IMR-90 (cell line): ENCODE data around the gene ACCSL. TPM values are rescaled to one million over a fixed set of nuclear protein-coding genes. Genes with fewer than 3 reads are reported as not detected.
A peak's percentile ranks its signal among the peaks of the same experiment; 100 is the strongest.

ENCODE experiments used
- ATAC-seq: fragments of 200-7000 bp; cut with Tn5 transposase; 2 replicates; pipeline ENCODE4 v1.9.1; 2020; ENCODE audit warnings: low read depth, mild to moderate bottlenecking, moderate library complexity
- BruUV-seq: library from RNA; stranded (reverse); fragments of 400-500 nt; replicated peaks from 2 replicates; lab custom pipeline; 2021; lab: Mats Ljungman, UMichigan
- CTCF ChIA-PET: fragments of 300-600 bp; formaldehyde crosslinking; extraction: SDS; loops from one replicate; lab custom pipeline; 2021; ENCODE audit warnings: antibody characterized with exemption; lab: Yijun Ruan, JAX
- POLR2A ChIA-PET: fragments of 300-600 bp; sonication (Branson Sonifier 250); formaldehyde crosslinking; loops from one replicate; lab custom pipeline; 2022; ENCODE audit warnings: antibody characterized with exemption; ENCODE audit not compliant: unreplicated experiment; lab: Charles Lee
- DNase-seq: peaks from one replicate; pipeline ENCODE4 v3.0.0; 2013
- H2AFZ ChIP-seq: replicated peaks from 2 replicates; pipeline ENCODE3; 2013; ENCODE audit warnings: low read length, mild to moderate bottlenecking; ENCODE audit not compliant: poor library complexity
- H2AK5ac ChIP-seq: 2 replicates; pipeline ENCODE4 v1.6.1; 2013; ENCODE audit warnings: low read depth, low read length, inconsistent platforms
- H2AK9ac ChIP-seq: replicated peaks from 2 replicates; pipeline ENCODE3; 2013; ENCODE audit warnings: mild to moderate bottlenecking, low read depth, low read length, moderate library complexity; ENCODE audit not compliant: poor library complexity
- H2BK120ac ChIP-seq: 2 replicates; pipeline ENCODE4 v1.6.1; 2013; ENCODE audit warnings: low read depth, low read length, inconsistent platforms
- H2BK15ac ChIP-seq: 3 replicates; pipeline ENCODE4 v1.6.1; 2013; ENCODE audit warnings: low read depth, low read length, inconsistent platforms
- H2BK20ac ChIP-seq: 2 replicates; pipeline ENCODE4 v1.6.1; 2013; ENCODE audit warnings: low read depth, mild to moderate bottlenecking, inconsistent platforms, low read length, moderate library complexity
- H2BK5ac ChIP-seq: 2 replicates; pipeline ENCODE4 v1.6.1; 2013; ENCODE audit warnings: mild to moderate bottlenecking, low read depth, low read length, inconsistent platforms; ENCODE audit not compliant: poor library complexity, severe bottlenecking
- H3K14ac ChIP-seq: replicated peaks from 2 replicates; pipeline ENCODE4 v1.6.1; 2013; ENCODE audit warnings: low read depth, low read length, inconsistent platforms
- H3K18ac ChIP-seq: 2 replicates; pipeline ENCODE4 v1.6.1; 2013; ENCODE audit warnings: low read depth, low read length, control low read depth
- H3K23ac ChIP-seq: 2 replicates; pipeline ENCODE4 v1.6.1; 2013; ENCODE audit warnings: low read depth, low read length, inconsistent platforms
- H3K27ac ChIP-seq: 2 replicates; pipeline ENCODE4 v1.5.1; 2013; ENCODE audit warnings: mild to moderate bottlenecking, control low read depth, low read length; ENCODE audit not compliant: insufficient read depth
- H3K27me3 ChIP-seq: 2 replicates; pipeline ENCODE4 v1.6.1; 2013; ENCODE audit warnings: low read length; ENCODE audit not compliant: control insufficient read depth, insufficient read depth
- H3K36me3 ChIP-seq: 2 replicates; pipeline ENCODE4 v1.6.1; 2013; ENCODE audit warnings: low read length, mixed read lengths; ENCODE audit not compliant: control insufficient read depth, insufficient read depth
- H3K4ac ChIP-seq: 2 replicates; pipeline ENCODE4 v1.6.1; 2013; ENCODE audit warnings: low read depth, low read length, inconsistent platforms
- H3K4me1 ChIP-seq: 2 replicates; pipeline ENCODE4 v1.6.1; 2013; ENCODE audit warnings: low read length, mixed read lengths; ENCODE audit not compliant: control insufficient read depth, insufficient read depth
- H3K4me2 ChIP-seq: 2 replicates; pipeline ENCODE4 v1.6.1; 2013; ENCODE audit warnings: low read depth, mild to moderate bottlenecking, control low read depth, low read length, moderate library complexity
- H3K4me3 ChIP-seq: 2 replicates; pipeline ENCODE4 v1.5.1; 2013; ENCODE audit warnings: low read depth, mild to moderate bottlenecking, control low read depth, low read length, moderate library complexity; ENCODE audit not compliant: insufficient read depth
- H3K56ac ChIP-seq: 2 replicates; pipeline ENCODE4 v1.6.1; 2013; ENCODE audit warnings: low read length, inconsistent platforms; ENCODE audit not compliant: insufficient read depth; ENCODE audit errors: extremely low read depth
- H3K79me1 ChIP-seq, 2 experiments: 2 replicates each; pipeline ENCODE4 v1.6.1; 2013; ENCODE audit warnings: low read length in 2 of 2, inconsistent platforms in 1 of 2, low read depth in 1 of 2
- H3K9ac ChIP-seq: 2 replicates; pipeline ENCODE4 v1.6.1; 2013; ENCODE audit warnings: low read depth, low read length, control low read depth
- H3K9me1 ChIP-seq: 2 replicates; pipeline ENCODE4 v1.6.1; 2013; ENCODE audit warnings: low read length, inconsistent platforms; ENCODE audit not compliant: insufficient read depth
- H3K9me3 ChIP-seq: 2 replicates; pipeline ENCODE4 v1.6.1; 2013; ENCODE audit warnings: low read length; ENCODE audit not compliant: control insufficient read depth, insufficient read depth
- H4K20me1 ChIP-seq: 2 replicates; pipeline ENCODE4 v1.6.1; 2013; ENCODE audit warnings: low read length, inconsistent platforms; ENCODE audit not compliant: insufficient read depth
- H4K5ac ChIP-seq: 2 replicates; pipeline ENCODE4 v1.6.1; 2013; ENCODE audit warnings: mild to moderate bottlenecking, low read depth, low read length, control low read depth
- H4K8ac ChIP-seq, 2 experiments: 2 replicates each; pipeline ENCODE4 v1.6.1; 2013; ENCODE audit warnings: low read depth in 2 of 2, low read length in 2 of 2, control low read depth in 1 of 2, inconsistent platforms in 1 of 2
- H4K91ac ChIP-seq: 2 replicates; pipeline ENCODE4 v1.6.1; 2013; ENCODE audit warnings: low read depth, low read length, inconsistent platforms; ENCODE audit not compliant: insufficient read depth
- BHLHE40 ChIP-seq: fragments of 150-350 bp; IDR thresholded peaks from 2 replicates; pipeline ENCODE4 v1.6.1; 2016; ENCODE audit warnings: mild to moderate bottlenecking, low read depth, low read length
- WGBS, 2 experiments: methylation state at CpG; one replicate each; pipeline versions ENCODE4 v1.1.5 to v1.1.7; 2013; ENCODE audit warnings: missing lambda C conversion rate in 2 of 2; ENCODE audit not compliant: insufficient read length in 1 of 2; ENCODE audit errors: extremely low coverage in 2 of 2; 5-methylcytosine and 5-hydroxymethylcytosine counted together
- dilution Hi-C: fragments of 300-500 bp; cut with HindIII; formaldehyde crosslinking; loops from one replicate; pipeline ENCODE4 v1.14.3; 2018; ENCODE audit warnings: low sequenced_read_pairs; ENCODE audit not compliant: unreplicated experiment
- in situ Hi-C: fragments of 300-500 bp; cut with MboI; formaldehyde crosslinking; loops from 3 replicates; pipeline ENCODE4 v1.14.3; 2019; ENCODE audit warnings: low sequenced_read_pairs, inconsistent platforms, mixed read lengths
- intact Hi-C: fragments of 100-400 bp; cut with micrococcal nuclease; formaldehyde crosslinking; loops from 2 replicates; pipeline ENCODE4 v1.10.0; 2022
- polyA plus RNA-seq, 3 experiments: library from polyadenylated mRNA; depleted of rRNA; stranded (reverse); fragments of >200 nt; gene quantifications; 2 replicates each; pipeline ENCODE4 v1.2.3, GENCODE V29; 2012; ENCODE audit warnings: low replicate concordance in 1 of 3
- total RNA-seq: library from RNA; depleted of rRNA; stranded (reverse); fragments of >200 nt; gene quantifications from 2 replicates; pipeline ENCODE4 v1.2.3, GENCODE V29; 2012

Gene ACCSL
- total and polyA plus RNA-seq, 2 of the 4 experiments (the other 2 are of a cell fraction) = not detected

- H3K4me1 ChIP-seq = no peaks in the 10 kb centered on the region
- H3K4me3 ChIP-seq = no peak overlapping the region
- POLR2A ChIA-PET = no interaction called here
- in situ Hi-C loops (no loop called here), intact Hi-C loops (no loop called here), dilution Hi-C loops (no loop called here)
- no peaks in the 10 kb centered on the region for H4K20me1 ChIP-seq
- no peaks in the 10 kb centered on the region for H3K36me3 ChIP-seq
- H3K27ac ChIP-seq = no peak overlapping the region
- 96% methylated on average over 4 of the region's 9 CpGs; no CpG with 5 or more reads in 1 of the 2 experiments for WGBS, 2 experiments
- H3K56ac ChIP-seq = no peak overlapping the region
- H3K4ac ChIP-seq = no peak overlapping the region
- no peak overlapping the region for H3K9ac ChIP-seq
- TF ChIP-seq BHLHE40 = no peak
- no peak overlapping the region for H4K5ac ChIP-seq
- CTCF ChIA-PET = no interaction called here
- no peak overlapping the region for H2BK20ac ChIP-seq
- DNase-seq (no peak), ATAC-seq (no peak)
- BruUV-seq = no TSS peak
- H2AK9ac ChIP-seq = peak overlapping the region; percentile 78
- H3K9me3 ChIP-seq = no peaks in the 10 kb centered on the region
- no peak overlapping the region for H3K4me2 ChIP-seq
- H2AK5ac ChIP-seq = no peak overlapping the region
- H3K27me3 ChIP-seq = no peaks in the 10 kb centered on the region; the same call in 1 of the 2 replicates
- no peak overlapping the region for H3K14ac ChIP-seq
- H3K23ac ChIP-seq = no peak overlapping the region
- no peak overlapping the region for H4K91ac ChIP-seq
- H4K8ac ChIP-seq = no peak overlapping the region
- no peak overlapping the region for H2AFZ ChIP-seq
- no peak overlapping the region for H2BK120ac ChIP-seq
- no peak overlapping the region for H3K18ac ChIP-seq
- no peak overlapping the region for H2BK15ac ChIP-seq
- no peaks in the 10 kb centered on the region for H3K9me1 ChIP-seq
- H3K79me1 ChIP-seq = no peaks in the 10 kb centered on the region
- no peak overlapping the region for H2BK5ac ChIP-seq
Observed at GRCh38 chr11:44080951-44081350, 33.2 kb downstream of the ACCSL start.
